Adrenal gland (tissue), 5 donors: Measurements from ENCODE around the gene EMC1.

Source experiments
- POLR2A ChIP-seq, 2 donors: fragments of 450-650 bp; IDR thresholded peaks; one replicate each; pipeline ENCODE4 v1.6.1; 2017; ENCODE audit warnings: antibody characterized with exemption in 2 of 2, mild to moderate bottlenecking in 2 of 2, moderate library complexity in 1 of 2
- TF ChIP-seq, protein P1 (sequence below), 6 experiments: fragments of 450-650 bp in 4 of 6; fragments of 200-600 bp in 2 of 6; sonication (generic) in 1 of 6; IDR thresholded peaks; 1 replicate in 5 of 6; 2 replicates in 1 of 6; pipeline versions ENCODE4 v1.5.1 to v1.8.0; 2016 to 2021; ENCODE audit warnings: antibody characterized with exemption in 6 of 6, mild to moderate bottlenecking in 2 of 6, moderate library complexity in 1 of 6
- donor health status: DM: no; HTN: no; CAD: no.

DNA sequence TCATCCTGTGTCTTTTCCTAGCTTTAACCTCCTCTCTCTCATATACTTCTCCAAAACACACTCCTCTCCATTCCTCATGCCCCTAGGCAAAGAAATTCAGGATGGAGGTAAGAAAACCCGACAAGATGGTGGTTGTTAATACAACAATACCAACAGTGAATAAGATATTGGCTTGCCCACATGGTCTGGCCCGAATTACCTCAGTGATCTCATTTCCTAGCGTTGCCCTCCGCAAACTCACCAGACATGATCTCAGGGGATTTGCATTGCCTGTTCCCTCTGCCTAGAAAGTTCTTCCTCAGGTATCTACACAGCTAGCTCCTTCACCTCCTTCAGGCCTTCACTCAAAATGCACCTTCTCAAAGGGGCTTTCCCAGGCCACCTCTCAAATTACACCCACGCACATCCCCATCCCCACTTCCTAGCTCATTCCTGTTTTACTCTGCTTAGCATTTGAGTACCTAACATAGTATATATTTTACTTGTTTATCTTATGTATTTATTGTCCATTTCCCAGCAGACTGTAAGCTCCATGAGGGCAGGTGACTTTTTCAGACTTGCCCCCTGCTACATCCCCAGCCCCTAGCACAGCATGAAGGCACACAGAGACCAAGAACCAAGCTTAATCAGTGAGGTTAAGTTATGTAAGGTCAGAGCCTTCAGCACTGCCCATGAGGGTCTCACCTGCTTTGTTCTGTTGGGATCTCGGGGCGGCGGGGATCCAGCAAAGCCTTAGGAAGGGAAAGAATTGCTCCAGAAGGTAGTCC is 31.1 kb downstream of the EMC1 start:
- TF ChIP-seq POLR2A (IDR thresholded peaks at IDR 0.05): no peak
- TF ChIP-seq, protein P1, sequence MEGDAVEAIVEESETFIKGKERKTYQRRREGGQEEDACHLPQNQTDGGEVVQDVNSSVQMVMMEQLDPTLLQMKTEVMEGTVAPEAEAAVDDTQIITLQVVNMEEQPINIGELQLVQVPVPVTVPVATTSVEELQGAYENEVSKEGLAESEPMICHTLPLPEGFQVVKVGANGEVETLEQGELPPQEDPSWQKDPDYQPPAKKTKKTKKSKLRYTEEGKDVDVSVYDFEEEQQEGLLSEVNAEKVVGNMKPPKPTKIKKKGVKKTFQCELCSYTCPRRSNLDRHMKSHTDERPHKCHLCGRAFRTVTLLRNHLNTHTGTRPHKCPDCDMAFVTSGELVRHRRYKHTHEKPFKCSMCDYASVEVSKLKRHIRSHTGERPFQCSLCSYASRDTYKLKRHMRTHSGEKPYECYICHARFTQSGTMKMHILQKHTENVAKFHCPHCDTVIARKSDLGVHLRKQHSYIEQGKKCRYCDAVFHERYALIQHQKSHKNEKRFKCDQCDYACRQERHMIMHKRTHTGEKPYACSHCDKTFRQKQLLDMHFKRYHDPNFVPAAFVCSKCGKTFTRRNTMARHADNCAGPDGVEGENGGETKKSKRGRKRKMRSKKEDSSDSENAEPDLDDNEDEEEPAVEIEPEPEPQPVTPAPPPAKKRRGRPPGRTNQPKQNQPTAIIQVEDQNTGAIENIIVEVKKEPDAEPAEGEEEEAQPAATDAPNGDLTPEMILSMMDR (IDR thresholded peaks at IDR 0.05): no peak
